HG02759 (cell line): ENCODE results near the gene ORAI3.

Source experiments
- ATAC-seq: cut with Tn5 transposase; IDR thresholded peaks from one replicate; pipeline ENCODE4 v1.9.1; 2021; ENCODE audit warnings: mild to moderate bottlenecking, moderate library complexity; ENCODE audit not compliant: unreplicated experiment

Gene ORAI3

DNA sequence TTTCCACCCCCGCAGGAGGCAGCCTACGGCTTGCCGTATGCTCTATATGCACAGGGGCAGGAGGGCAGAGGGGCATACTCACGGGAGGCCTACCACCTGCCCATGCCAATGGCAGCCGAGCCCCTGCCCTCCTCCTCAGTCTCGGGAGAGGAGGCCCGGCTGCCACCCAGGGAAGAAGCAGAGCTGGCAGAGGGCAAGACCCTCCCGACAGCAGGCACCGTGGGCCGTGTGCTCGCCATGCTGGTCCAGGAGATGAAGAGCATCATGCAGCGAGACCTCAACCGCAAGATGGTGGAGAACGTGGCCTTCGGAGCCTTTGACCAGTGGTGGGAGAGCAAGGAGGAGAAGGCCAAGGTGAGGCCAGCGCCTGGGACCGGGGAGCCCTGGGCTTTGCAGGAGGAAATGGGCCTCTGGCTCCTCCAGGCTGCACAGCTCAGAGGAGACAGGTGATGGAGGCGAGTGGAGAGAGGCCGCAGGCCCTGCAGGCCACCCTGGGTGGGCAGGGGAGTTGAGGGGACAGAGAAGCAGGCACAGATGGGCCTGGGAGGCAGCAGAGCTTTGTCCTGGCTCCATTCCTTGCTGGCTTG is 17.3 kb downstream of the ORAI3 start:
- ATAC-seq, result no peak

DNA sequence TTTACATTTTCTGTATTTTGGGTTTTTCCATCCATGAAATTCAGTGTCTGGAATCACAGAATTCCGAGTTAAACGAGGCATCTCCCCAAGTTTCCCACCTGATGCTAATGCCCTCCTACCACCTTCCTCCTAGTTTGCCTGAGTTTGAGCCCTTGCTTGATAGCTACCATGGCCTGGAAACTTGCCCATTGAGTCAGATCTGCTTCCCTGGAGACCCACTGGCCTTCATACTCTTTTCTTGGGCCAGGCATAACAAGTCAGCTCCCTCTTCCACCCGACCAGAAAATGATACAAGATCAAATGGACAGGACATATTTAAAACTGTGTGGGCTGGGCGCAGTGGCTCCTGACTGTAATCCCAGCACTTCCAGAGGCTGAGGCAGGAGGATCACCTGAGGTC is 18.9 kb downstream of the ORAI3 start:
- ATAC-seq, result no peak

- no peak for ATAC-seq
Measured at GRCh38 chr16:30969246-30969842, 20.5 kb downstream of the ORAI3 start.

DNA sequence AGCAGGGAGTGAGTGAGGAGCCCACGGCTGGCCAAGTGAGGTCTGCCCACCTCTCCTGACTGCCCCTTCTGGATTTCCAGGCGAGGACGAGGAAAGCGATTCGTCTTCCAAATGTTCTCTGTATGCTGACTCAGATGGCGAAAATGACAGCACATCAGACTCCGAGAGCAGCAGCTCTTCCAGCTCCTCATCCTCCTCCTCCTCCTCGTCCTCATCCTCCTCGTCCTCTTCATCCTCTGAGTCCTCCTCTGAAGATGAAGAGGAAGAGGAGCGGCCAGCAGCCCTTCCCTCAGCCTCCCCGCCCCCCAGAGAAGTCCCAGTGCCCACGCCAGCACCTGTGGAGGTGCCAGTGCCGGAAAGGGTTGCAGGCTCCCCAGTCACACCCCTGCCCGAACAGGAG is 22.4 kb downstream of the ORAI3 start:
- ATAC-seq, result no peak

- ATAC-seq, result no peak
Measured at GRCh38 chr16:30972872-30973271, 24.0 kb downstream of the ORAI3 start.

- ATAC-seq, result no peak
Measured at GRCh38 chr16:30974348-30974747, 25.5 kb downstream of the ORAI3 start.

DNA sequence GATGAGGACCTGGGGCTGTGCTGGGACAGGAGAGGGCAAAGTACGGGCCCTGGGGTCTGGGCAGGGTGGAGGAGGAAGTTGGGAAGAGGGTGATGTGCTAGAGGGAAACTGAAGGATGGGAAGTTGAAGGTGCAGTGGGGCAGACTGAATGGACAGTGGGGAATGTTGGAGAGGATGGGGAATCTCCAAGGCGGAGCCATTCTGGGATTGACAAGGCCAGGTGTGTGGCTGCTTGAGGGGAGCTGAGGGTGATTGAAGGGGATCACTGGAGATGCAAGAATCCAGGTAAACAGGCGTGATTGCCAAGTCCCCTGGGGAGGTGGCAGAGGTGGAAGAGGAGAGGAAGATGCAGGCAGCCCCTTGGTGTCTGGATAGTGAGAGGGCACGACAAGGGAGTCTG is 27.6 kb downstream of the ORAI3 start:
- no peak for ATAC-seq

GRCh38 chr16:30977502-30977901 is 28.6 kb downstream of the ORAI3 start:
- no peak for ATAC-seq

DNA sequence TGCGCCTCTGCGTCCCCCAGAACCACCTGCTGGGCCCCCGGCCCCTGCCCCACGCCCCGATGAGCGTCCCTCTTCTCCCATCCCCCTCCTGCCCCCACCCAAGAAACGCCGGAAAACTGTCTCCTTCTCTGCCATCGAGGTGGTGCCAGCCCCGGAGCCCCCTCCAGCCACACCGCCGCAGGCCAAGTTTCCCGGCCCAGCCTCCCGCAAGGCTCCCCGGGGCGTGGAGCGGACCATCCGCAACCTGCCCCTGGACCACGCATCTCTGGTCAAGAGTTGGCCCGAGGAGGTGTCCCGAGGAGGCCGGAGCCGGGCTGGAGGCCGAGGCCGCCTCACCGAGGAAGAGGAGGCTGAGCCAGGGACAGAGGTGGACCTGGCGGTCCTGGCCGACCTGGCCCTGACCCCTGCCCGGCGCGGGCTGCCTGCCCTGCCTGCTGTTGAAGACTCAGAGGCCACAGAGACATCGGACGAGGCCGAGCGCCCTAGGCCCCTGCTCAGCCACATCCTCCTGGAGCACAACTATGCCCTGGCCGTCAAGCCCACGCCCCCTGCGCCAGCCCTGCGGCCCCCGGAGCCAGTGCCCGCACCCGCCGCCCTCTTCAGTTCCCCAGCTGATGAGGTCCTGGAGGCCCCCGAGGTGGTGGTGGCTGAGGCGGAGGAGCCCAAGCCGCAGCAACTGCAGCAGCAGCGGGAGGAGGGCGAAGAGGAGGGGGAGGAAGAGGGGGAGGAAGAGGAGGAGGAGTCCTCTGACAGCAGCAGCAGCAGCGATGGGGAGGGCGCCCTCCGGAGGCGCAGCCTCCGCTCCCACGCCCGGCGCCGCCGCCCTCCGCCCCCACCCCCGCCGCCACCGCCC is 30.5 kb downstream of the ORAI3 start:
- no peak for ATAC-seq

GRCh38 chr16:30980023-30980371 is 31.1 kb downstream of the ORAI3 start:
- ATAC-seq, result no peak

- no peak for ATAC-seq
Measured at GRCh38 chr16:30980434-30980833, 31.6 kb downstream of the ORAI3 start.

- no peak for ATAC-seq
Measured at GRCh38 chr16:30980959-30981358, 32.1 kb downstream of the ORAI3 start.

GRCh38 chr16:30982548-30983288 is 33.9 kb downstream of the ORAI3 start:
- ATAC-seq, result no peak

DNA sequence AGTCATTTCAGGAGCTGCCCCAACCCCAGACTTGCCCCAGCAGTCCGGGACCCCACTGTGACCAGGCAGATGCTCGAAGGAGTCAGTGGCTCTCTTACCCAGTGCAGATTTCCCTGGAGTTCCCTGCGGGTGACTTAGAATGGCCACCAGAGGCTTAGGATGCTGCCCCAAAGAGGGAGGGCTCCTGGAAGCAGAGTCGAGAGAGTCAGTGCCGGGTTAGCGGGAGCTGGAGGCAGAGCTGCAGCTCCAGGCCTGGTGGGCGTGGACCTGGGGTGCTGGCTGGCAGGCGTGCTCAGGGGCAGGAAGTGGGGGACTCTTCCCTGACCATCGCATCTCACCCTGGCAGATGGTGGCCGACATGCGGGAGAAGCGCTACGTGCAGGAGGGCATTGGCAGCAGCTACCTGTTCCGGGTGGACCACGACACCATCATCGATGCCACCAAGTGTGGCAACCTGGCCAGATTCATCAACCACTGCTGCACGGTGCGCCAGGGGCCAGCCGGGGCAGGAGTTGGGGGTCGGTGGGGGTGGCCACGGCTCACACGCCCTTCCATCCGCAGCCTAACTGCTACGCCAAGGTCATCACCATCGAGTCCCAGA is 34.5 kb downstream of the ORAI3 start:
- no peak for ATAC-seq

- ATAC-seq, result no peak
Measured at GRCh38 chr16:30983898-30984610, 35.2 kb downstream of the ORAI3 start.

GRCh38 chr16:30984669-30985400 is 36.0 kb downstream of the ORAI3 start, which contains the start of gene HSD3B7:
Gene HSD3B7 (plus strand): TSS chr16:30985207. CDS start chr16:30985659, 452 bp downstream.
- ATAC-seq, result no peak

DNA sequence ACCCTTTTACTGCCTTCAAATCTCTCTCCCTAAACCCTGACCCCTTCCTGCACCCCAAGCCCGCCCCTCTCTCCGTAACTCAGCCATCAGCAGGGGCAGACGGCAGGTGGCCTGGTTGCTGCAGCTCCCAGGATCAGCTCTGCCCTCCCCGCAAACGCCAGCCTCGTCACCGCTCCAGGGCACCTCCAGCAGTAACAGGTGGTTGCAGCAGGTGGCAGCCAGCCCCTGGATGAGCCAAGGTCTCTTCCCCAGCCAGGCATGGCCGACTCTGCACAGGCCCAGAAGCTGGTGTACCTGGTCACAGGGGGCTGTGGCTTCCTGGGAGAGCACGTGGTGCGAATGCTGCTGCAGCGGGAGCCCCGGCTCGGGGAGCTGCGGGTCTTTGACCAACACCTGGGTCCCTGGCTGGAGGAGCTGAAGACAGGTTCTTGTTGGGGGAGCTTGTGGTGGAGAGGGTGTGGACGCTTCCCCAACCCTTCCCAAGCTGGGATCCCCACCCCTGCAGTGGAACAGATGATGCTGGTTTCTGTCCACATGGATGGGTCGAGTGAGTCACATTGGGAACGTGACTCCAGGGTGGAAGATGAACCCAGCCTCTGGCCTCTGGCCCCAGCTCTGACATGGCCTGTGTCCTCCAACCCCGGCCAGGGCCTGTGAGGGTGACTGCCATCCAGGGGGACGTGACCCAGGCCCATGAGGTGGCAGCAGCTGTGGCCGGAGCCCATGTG is 36.7 kb downstream of the ORAI3 start:
- no peak for ATAC-seq

- ATAC-seq, result no peak
Measured at GRCh38 chr16:30986129-30986991, 37.5 kb downstream of the ORAI3 start.
